Kidney epithelial cell (primary cell): Measurements from ENCODE around the gene OVCA2. TPM values are rescaled to one million over a fixed set of nuclear protein-coding genes. Genes with fewer than 3 reads are reported as not detected.
A peak's percentile ranks its signal among the peaks of the same experiment; 100 is the strongest.

Experiments
- DNase-seq: peaks from one replicate; pipeline ENCODE4 v3.0.0-alpha.2; 2010; ENCODE audit warnings: low read depth
- H3K27me3 ChIP-seq: 2 replicates; pipeline ENCODE4 v1.6.0; 2011; ENCODE audit warnings: low read length; ENCODE audit not compliant: control insufficient read depth, insufficient read depth
- H3K36me3 ChIP-seq: 2 replicates; pipeline ENCODE4 v1.5.1; 2011; ENCODE audit warnings: low read length; ENCODE audit not compliant: control insufficient read depth, insufficient read depth
- H3K4me3 ChIP-seq: 2 replicates; pipeline ENCODE4 v1.5.1; 2011; ENCODE audit warnings: low read depth, mild to moderate bottlenecking, control low read depth, low read length
- total RNA-seq: library from RNA; depleted of rRNA; stranded (reverse); fragments of >200 nt; gene quantifications from 2 replicates; pipeline ENCODE4 v1.2.3, GENCODE V29; 2015
- TF ChIP-seq, protein P1 (sequence below): IDR thresholded peaks from 2 replicates; pipeline ENCODE4 v1.5.1; 2011; ENCODE audit warnings: mild to moderate bottlenecking, moderate library complexity, low read length, control low read depth, inconsistent platforms; ENCODE audit not compliant: insufficient read depth, poor library complexity, severe bottlenecking

Gene OVCA2
- total RNA-seq, 1 donor from 2014 or later, result 88.2 TPM

GRCh38 chr17:2034806-2035540, 6.8 kb upstream of the OVCA2 start:
- no peaks in the 10 kb centered on the region for H3K27me3 ChIP-seq
- TF ChIP-seq, protein P1, sequence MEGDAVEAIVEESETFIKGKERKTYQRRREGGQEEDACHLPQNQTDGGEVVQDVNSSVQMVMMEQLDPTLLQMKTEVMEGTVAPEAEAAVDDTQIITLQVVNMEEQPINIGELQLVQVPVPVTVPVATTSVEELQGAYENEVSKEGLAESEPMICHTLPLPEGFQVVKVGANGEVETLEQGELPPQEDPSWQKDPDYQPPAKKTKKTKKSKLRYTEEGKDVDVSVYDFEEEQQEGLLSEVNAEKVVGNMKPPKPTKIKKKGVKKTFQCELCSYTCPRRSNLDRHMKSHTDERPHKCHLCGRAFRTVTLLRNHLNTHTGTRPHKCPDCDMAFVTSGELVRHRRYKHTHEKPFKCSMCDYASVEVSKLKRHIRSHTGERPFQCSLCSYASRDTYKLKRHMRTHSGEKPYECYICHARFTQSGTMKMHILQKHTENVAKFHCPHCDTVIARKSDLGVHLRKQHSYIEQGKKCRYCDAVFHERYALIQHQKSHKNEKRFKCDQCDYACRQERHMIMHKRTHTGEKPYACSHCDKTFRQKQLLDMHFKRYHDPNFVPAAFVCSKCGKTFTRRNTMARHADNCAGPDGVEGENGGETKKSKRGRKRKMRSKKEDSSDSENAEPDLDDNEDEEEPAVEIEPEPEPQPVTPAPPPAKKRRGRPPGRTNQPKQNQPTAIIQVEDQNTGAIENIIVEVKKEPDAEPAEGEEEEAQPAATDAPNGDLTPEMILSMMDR, result no peak
- no peak for DNase-seq
- H3K4me3 ChIP-seq, result no peak overlapping the region
- H3K36me3 ChIP-seq, result no peaks in the 10 kb centered on the region

- no peak for DNase-seq
- H3K4me3 ChIP-seq, result no peak overlapping the region
- H3K27me3 ChIP-seq, result no peaks in the 10 kb centered on the region
- TF ChIP-seq, protein P1, result no peak
- no peaks in the 10 kb centered on the region for H3K36me3 ChIP-seq
These were observed 6.0 kb upstream of the OVCA2 start for GRCh38 chr17:2035541-2036488.

DNA sequence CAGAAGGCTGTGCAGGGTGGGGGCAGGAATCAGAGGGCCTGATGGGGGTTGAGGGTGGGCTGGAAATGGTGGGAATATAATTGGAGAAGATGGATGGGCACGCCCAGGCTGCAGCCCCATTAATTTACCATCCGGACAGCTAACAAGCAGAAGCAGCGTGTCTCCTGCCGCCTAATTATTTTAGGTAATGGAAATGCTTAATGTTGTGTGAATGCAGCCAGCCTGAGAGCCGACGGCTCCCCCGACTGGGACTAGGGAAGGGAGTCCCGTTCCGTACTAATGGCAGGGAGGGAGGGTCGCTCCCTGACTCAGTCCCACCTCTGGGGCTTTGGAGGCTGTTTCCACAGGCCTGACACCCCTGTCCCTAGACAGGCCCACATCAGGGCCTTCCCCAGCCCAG, 4.7 kb upstream of the OVCA2 start:
- DNase-seq, result no peak
- no peaks in the 10 kb centered on the region for H3K27me3 ChIP-seq
- H3K4me3 ChIP-seq, result no peak overlapping the region
- peaks cover 1% of the 10 kb centered on the region for H3K36me3 ChIP-seq
- TF ChIP-seq, protein P1, result no peak

DNA sequence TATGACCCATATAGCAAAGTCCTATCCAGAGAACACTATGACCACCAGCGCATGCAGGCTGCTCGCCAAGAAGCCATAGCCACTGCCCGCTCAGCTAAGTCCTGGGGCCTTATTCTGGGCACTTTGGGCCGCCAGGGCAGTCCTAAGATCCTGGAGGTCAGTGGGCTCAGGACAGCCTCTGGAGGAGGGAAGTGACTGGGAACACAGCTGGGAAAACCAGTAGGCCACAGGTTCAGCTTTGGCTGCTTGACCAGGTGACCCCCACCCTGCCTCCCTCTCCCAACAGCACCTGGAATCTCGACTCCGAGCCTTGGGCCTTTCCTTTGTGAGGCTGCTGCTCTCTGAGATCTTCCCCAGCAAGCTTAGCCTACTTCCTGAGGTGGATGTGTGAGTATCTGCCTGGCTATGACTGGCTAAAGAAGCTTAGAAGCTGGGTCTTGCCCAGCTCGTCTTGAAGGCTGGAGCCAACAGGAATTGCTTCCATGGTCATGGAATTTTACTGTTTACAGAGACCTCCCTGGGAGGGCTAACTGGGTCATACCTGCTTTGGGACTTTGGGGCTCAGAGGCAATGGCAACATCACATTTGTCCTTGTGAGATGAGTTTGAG, 1.5 kb upstream of the OVCA2 start:
- Histone ChIP-seq H3K36me3 (peaks cover 3% of the 10 kb centered on the region), H3K27me3 (no peaks in the 10 kb centered on the region), H3K4me3 (no peak overlapping the region)
- TF ChIP-seq, protein P1, result no peak
- no peak for DNase-seq

DNA sequence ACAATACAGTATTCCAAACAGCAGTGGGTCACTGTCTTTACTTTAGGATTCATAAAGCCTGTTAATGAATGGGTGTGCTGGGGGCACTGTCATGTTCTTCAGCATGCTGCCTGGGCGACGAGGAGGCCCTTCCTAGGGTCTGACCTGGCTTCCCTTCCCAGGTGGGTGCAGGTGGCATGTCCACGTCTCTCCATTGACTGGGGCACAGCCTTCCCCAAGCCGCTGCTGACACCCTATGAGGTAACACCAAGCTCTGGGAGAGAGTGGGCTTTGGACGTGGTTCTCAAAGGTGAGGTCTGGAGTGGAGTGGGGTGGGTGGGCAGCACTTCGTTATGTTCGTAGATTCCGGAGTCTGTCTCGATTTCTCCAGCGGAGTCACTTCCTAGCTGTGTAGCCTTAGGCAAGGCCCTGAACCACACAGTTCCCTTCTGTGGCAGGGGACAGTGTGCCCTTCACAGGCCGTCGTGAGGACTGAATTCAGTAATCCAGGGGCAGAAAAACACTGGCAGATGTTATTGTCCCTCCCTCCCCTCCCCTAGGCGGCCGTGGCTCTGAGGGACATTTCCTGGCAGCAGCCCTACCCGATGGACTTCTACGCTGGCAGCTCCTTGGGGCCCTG, 771 bp upstream of the OVCA2 start:
- H3K4me3 ChIP-seq, result peak overlapping the region; percentile 57
- H3K36me3 ChIP-seq, result peaks cover 3% of the 10 kb centered on the region
- TF ChIP-seq, protein P1, result no peak
- H3K27me3 ChIP-seq, result no peaks in the 10 kb centered on the region
- DNase-seq, result no peak
